Measurements from ENCODE around the gene FOS. TPM values are rescaled to one million over a fixed set of nuclear protein-coding genes. Genes with fewer than 3 reads are reported as not detected.
"Not testable (repeated sequence)": the region's sequence is repeated elsewhere in the genome, so short reads cannot be mapped to it uniquely, and the experiment has no call there.

FOS gene
- total RNA-seq, 1 donor from 2014 or later = 79.9 TPM

DNA sequence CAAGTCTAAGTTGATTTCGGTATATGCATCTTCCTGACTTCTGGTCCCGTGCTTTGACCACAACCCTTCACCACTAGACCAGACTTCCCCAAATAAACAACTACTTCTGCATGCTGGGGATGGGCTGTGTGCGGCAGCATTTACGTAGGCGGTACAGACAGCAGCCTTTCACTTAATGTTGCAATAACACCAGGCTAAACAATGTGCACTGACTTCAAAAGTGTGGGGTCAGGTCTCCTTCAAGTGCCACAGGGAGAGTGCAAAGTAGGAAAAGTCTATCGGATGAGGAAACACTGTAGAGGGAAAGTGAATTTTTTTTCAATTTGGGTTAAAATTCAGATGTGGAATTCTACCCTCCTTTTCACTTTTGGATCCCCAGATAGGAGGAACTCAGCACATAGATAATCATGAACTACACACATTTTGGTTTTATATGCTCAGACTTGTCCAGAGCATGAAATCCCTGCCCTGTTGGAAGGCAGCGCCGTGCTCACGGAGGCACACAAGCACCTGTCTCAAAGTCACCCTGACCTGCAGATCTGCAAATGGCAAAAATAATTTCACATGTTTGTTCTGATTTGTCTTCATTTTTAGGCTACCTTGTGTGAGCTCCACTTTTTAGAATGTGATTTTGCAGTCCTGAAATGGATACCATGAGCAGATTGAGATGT is 3.6 kb upstream of the FOS start:
- DNase-seq (ENCODE audit: extremely low read depth, low read depth, low spot score) = no peak

DNA sequence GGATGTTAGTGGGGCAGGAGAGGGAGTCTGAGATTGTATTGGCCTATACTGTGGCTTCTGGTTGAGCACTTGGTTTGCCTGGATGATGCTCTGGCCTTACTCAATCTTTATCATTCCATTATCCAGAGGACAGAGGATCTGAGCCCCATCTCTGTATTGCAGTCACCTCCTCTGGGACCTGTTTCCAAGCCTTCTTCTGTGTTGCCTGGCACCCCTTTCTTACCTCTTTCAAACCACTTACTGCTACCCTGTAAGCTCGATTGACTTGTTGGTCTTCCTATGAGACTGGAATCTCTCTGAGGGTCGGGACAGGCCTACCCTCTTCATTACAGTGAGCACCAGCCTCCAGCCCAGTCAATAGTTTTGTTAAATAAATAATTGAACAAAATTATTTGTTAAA is 3.0 kb upstream of the FOS start:
- DNase-seq (ENCODE audit: extremely low read depth, low read depth, low spot score) = no peak

DNA sequence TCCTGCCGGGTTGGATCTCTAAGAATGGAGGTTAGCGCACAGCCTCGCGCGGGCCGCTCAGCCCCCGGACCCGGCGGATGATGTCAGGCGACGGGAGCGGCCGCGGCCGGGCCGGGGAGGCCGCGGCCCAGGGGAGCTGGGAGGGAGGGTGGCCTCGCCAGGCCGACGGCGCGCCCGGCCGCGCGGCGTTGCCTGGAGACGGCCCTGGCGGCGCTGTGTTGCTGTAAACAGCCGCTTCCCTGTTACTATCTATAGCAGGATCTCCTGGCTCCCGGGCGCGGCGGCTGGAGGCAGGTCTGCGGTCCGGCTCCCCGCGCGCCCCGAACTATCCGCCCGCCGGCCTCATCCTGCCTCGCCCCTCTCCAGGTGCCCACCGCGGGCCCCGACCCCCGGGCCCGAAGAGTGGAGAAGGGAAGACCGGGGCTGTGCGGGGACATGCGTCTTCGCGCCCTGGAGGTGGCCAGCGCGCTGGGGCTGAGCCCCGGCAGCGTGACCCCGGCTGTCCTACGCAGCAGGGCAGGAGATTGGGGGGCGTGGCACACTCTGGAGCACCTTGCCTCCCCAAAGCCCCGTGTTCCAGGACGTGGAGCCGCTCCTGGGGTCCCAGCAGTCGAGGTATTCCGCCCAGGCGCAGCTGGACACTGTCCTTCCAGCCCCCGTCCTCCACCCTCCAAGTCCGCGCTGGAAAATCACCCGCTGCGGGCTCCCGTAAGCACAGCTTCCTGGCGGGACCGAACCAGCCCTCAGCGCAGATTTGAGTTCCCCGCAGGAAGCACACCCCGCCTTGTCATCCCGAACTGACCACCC is 1.4 kb upstream of the FOS start:
- no peak for DNase-seq (ENCODE audit: extremely low read depth, low read depth, low spot score)

DNA sequence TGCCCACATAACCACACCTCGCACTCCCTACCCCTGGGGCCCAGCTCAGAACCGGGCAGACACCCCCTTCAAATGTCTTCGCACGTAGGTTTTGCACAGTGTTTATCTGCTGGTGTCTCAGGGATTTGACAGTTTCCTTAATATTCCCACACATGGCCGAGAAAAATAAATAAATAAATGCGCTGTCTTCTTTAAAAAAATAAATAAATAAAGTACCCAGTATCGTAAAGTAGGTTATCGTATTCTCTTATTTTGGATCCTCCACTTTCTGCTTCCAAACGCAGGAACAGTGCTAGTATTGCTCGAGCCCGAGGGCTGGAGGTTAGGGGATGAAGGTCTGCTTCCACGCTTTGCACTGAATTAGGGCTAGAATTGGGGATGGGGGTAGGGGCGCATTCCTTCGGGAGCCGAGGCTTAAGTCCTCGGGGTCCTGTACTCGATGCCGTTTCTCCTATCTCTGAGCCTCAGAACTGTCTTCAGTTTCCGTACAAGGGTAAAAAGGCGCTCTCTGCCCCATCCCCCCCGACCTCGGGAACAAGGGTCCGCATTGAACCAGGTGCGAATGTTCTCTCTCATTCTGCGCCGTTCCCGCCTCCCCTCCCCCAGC is 710 bp upstream of the FOS start:
- no peak for DNase-seq (ENCODE audit: extremely low read depth, low read depth, low spot score)

DNA sequence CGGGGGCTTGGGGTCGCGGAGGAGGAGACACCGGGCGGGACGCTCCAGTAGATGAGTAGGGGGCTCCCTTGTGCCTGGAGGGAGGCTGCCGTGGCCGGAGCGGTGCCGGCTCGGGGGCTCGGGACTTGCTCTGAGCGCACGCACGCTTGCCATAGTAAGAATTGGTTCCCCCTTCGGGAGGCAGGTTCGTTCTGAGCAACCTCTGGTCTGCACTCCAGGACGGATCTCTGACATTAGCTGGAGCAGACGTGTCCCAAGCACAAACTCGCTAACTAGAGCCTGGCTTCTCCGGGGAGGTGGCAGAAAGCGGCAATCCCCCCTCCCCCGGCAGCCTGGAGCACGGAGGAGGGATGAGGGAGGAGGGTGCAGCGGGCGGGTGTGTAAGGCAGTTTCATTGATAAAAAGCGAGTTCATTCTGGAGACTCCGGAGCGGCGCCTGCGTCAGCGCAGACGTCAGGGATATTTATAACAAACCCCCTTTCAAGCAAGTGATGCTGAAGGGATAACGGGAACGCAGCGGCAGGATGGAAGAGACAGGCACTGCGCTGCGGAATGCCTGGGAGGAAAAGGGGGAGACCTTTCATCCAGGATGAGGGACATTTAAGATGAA is 630 bp downstream of the FOS start:
- DNase-seq (ENCODE audit: extremely low read depth, low read depth, low spot score) = no peak

DNA sequence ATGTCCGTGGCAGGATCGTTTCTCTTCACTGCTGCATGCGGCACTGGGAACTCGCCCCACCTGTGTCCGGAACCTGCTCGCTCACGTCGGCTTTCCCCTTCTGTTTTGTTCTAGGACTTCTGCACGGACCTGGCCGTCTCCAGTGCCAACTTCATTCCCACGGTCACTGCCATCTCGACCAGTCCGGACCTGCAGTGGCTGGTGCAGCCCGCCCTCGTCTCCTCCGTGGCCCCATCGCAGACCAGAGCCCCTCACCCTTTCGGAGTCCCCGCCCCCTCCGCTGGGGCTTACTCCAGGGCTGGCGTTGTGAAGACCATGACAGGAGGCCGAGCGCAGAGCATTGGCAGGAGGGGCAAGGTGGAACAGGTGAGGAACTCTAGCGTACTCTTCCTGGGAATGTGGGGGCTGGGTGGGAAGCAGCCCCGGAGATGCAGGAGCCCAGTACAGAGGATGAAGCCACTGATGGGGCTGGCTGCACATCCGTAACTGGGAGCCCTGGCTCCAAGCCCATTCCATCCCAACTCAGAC is 1.2 kb downstream of the FOS start:
- DNase-seq (ENCODE audit: extremely low read depth, low read depth, low spot score) = no peak

DNA sequence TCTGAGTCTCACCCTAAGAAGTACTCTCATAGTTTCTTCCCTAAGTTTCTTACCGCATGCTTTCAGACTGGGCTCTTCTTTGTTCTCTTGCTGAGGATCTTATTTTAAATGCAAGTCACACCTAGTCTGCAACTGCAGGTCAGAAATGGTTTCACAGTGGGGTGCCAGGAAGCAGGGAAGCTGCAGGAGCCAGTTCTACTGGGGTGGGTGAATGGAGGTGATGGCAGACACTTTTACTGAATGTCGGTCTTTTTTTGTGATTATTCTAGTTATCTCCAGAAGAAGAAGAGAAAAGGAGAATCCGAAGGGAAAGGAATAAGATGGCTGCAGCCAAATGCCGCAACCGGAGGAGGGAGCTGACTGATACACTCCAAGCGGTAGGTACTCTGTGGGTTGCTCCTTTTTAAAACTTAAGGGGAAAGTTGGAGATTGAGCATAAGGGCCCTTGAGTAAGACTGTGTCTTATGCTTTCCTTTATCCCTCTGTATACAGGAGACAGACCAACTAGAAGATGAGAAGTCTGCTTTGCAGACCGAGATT is 1.7 kb downstream of the FOS start:
- no peak for DNase-seq (ENCODE audit: extremely low read depth, low read depth, low spot score)

DNA sequence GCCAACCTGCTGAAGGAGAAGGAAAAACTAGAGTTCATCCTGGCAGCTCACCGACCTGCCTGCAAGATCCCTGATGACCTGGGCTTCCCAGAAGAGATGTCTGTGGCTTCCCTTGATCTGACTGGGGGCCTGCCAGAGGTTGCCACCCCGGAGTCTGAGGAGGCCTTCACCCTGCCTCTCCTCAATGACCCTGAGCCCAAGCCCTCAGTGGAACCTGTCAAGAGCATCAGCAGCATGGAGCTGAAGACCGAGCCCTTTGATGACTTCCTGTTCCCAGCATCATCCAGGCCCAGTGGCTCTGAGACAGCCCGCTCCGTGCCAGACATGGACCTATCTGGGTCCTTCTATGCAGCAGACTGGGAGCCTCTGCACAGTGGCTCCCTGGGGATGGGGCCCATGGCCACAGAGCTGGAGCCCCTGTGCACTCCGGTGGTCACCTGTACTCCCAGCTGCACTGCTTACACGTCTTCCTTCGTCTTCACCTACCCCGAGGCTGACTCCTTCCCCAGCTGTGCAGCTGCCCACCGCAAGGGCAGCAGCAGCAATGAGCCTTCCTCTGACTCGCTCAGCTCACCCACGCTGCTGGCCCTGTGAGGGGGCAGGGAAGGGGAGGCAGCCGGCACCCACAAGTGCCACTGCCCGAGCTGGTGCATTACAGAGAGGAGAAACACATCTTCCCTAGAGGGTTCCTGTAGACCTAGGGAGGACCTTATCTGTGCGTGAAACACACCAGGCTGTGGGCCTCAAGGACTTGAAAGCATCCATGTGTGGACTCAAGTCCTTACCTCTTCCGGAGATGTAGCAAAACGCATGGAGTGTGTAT is 2.4 kb downstream of the FOS start:
- DNase-seq (ENCODE audit: extremely low read depth, low read depth, low spot score) = no peak

DNA sequence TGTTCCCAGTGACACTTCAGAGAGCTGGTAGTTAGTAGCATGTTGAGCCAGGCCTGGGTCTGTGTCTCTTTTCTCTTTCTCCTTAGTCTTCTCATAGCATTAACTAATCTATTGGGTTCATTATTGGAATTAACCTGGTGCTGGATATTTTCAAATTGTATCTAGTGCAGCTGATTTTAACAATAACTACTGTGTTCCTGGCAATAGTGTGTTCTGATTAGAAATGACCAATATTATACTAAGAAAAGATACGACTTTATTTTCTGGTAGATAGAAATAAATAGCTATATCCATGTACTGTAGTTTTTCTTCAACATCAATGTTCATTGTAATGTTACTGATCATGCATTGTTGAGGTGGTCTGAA is 3.0 kb downstream of the FOS start:
- no peak for DNase-seq (ENCODE audit: extremely low read depth, low read depth, low spot score)

DNA sequence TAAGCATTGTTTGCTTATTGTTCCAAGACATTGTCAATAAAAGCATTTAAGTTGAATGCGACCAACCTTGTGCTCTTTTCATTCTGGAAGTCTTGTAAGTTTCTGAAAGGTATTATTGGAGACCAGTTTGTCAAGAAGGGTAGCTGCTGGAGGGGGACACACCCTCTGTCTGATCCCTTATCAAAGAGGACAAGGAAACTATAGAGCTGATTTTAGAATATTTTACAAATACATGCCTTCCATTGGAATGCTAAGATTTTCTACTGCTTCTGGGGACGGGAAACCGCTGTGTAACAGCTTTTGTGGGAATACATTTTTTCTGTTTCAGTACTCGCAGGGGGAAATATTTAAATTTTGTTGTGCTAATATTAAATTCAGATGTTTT is 3.5 kb downstream of the FOS start:
- DNase-seq (ENCODE audit: extremely low read depth, low read depth, low spot score) = no peak

DNA sequence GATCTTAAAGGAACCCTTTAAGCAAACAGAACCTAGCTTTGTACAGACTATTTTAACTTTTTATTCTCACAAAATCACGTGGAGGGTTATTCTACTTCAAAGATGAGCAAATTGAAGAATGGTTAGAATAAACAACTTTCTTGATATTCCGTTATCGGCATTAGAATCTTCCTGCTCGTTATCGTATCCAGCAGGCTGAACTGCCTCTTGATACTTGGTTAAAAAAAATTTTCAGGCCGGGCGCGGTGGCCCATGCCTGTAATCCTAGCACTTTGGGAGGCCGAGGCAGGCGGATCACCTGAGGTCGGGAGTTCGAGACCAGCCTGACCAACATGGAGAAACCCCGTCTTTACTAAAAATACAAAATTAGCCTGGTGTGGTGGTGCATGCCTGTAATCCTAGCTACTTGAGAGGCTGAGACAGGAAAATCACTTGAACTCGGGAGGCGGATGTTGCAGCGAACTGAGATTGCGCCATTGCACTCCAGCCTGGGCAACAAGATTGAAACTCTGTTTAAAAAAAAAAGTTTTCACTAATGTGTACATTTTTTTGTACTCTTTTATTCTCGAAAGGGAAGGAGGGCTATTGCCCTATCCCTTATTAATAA is 4.0 kb downstream of the FOS start:
- not testable (repeated sequence) for DNase-seq (ENCODE audit: extremely low read depth, low read depth, low spot score)

DNA sequence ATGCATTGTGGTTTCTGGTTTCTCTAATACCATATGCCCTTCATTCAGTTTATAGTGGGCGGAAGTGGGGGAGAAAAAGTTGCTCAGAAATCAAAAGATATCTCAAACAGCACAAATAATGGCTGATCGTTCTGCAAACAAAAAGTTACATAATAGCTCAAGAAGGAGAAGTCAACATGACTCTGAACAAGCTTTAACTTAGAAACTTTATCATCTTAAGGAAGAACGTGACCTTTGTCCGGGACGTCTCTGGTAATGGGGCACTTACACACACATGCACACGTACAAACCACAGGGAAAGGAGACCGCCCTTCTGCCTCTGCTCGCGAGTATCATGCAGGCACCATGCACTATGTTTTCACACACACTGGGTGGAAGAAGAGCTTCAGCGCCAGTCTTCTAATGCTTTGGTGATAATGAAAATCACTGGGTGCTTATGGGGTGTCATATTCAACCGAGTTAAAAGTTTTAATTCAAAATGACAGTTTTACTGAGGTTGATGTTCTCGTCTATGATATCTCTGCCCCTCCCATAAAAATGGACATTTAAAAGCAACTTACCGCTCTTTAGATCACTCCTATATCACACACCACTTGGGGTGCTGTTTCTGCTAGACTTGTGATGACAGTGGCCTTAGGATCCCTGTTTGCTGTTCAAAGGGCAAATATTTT is 4.7 kb downstream of the FOS start:
- DNase-seq (ENCODE audit: extremely low read depth, low read depth, low spot score) = no peak

DNA sequence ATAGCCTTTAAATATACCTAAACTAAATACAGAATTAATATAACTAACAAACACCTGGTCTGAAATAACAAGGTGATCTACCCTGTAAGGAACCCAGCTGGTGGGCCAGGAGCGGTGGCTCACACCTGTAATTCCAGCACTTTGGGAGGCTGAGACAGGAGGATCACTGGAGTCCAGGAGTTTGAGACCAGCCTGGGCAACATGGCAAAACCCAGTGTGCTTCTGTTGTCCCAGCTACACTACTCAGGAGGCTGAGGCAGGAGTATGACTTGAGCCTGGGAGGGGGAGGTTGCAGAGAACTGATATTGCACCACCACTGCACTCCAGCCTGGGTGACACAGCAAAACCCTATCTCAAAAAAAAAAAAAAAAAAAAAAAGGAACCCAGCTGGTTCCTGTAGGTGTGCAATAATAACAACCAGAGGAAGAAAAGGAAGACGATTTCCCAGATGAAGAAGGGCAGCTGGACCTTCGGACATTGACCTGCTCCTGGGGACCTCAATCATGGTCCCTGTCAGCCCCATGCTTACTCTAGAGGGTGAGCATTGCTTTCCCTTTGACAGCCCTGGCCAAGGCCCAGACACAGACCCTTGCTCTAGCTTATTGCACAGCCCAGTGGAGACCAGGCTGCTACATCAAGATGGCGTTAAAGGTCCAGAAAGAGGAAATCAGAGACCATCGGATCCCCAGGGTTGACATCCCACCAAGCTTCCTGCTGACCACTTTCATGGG is 5.4 kb downstream of the FOS start:
- DNase-seq (ENCODE audit: extremely low read depth, low read depth, low spot score) = no peak

DNA sequence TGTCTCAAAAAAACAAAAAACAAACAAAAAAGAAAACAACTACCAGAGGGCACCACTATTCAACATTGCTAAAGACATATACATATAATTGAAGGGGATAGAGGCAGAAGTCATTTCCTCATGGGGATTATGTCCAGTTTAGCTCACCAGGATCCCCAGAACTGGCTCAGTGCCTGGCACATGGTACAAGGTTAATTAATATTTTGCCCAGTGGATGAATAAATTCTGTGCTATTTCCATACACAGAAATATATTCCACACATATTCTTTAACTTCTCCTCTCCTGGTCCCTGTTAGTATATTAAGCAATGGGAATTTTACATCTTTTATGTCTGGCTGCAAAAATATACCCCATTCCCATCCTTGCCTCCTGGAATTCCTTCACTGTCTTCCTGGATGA is 6.7 kb downstream of the FOS start:
- DNase-seq (ENCODE audit: extremely low read depth, low read depth, low spot score) = no peak

DNA sequence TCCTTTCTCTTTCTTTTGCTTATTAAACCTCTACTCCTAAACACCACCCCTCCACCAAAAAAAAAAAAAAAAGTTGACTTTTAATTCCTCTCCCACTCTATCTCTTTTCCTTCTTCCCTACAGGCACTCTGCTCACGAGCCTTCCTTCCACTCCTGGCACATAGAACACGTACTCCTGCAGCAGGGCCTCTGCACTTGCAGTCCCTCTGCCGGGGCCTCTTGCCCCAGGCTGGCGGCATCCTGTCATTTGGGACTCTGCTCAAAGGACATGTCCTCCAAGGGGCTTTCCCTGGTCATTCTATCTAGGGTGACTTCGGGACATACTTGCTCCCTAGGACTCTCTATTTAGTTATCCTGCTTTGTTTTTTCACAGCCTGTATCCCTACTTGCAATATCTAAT is 7.7 kb downstream of the FOS start:
- DNase-seq (ENCODE audit: extremely low read depth, low read depth, low spot score) = no peak

DNA sequence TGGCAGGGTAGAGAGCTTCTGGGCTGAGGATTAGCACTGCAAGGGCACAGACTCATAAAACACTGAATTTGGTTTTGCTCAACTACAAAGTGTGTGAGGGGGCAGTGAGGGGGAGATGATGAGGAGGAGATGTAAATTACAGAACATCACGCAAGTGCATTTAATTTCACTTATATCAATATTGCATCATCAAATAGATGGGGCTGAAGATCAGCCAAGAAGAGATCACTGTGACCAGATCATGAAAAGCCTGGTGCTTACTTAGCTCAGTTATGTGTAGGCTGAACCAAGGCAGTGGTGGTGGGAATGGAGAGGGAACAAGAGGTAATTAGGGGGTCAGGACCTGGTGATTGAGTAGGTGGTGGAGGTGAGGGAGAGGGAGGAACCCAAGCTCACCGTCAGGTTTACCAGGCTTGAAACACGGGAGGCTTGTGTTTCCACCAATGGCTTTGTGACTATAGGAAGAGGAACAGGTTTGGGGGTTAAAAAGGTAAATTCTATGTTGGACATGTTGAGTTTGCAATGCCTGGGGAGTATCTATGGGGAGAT is 11.3 kb downstream of the FOS start:
- no peak for DNase-seq (ENCODE audit: extremely low read depth, low read depth, low spot score)

DNA sequence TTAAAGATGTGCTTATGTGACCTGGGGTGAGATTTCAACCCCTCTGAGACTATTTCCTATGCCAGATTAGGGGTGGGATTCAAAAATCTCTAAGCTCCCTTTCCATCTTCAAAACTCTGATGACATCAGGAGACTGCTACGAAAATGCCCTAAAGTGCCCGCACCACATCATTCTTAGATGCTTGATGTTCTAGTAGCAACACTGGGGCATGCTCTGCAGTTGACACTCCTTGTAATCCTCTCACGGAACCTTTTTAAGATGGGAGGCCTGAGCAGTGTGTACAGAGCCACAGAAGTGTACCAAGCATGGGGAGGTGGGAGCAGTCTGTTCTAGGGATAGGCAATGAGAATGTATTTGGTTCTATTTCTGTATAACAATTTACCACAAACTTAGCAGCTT is 12.2 kb downstream of the FOS start:
- DNase-seq (ENCODE audit: extremely low read depth, low read depth, low spot score) = no peak

DNA sequence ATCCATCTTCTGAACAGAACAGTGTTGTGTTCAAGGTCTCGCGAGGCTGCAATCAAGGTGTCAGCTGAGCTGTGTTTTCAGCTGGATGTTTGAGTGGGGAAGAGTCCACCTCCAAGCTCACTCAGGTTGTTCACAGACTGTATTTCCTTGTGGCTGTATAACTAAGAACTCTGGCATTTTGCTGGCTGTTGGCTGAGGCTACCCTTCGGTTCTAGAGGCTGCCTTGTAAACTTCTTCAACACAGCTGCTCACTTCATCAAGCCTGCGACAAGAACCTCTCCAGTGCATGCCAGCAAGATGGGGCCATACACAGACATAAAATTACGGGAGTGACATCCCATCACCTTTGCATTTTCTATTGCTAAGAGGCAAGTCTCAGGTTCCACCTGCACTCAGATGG is 12.7 kb downstream of the FOS start:
- DNase-seq (ENCODE audit: extremely low read depth, low read depth, low spot score) = no peak

All from glomerular endothelial cell (primary cell).